Left ventricle myocardium inferior (tissue), 1 donor: ENCODE data around the gene RAB7A. TPM values are rescaled to one million over a fixed set of nuclear protein-coding genes. Genes with fewer than 3 reads are reported as not detected.

Experiments
- DNase-seq: peaks from one replicate; pipeline ENCODE4 v3.0.0-alpha.2; 2020
- H3K27ac ChIP-seq: fragments of 200-600 bp; replicated peaks from 2 replicates; pipeline ENCODE4 v1.8.0; 2021
- H3K27me3 ChIP-seq: fragments of 200-600 bp; 2 replicates; pipeline ENCODE4 v1.8.0; 2021; ENCODE audit warnings: low read depth
- H3K36me3 ChIP-seq: fragments of 200-600 bp; 2 replicates; pipeline ENCODE4 v1.8.0; 2021
- H3K4me1 ChIP-seq: fragments of 200-600 bp; 2 replicates; pipeline ENCODE4 v1.8.0; 2021
- H3K4me3 ChIP-seq: fragments of 200-600 bp; 2 replicates; pipeline ENCODE4 v1.8.0; 2021; ENCODE audit warnings: mild to moderate bottlenecking, moderate library complexity
- H3K9me3 ChIP-seq: fragments of 200-600 bp; replicated peaks from 2 replicates; pipeline ENCODE4 v1.8.0; 2021
- intact Hi-C: fragments of 100-400 bp; cut with micrococcal nuclease; formaldehyde crosslinking; loops from one replicate; pipeline ENCODE4 v1.11.0; 2022
- total RNA-seq: library from RNA; stranded (reverse); fragmentation: NEBNext Ultra II Directional; extraction: Animal tissue kit (Norgen Biotek cat#: 25700); gene quantifications from one replicate; pipeline ENCODE4 v1.2.1, GENCODE V29; 2021
- TF ChIP-seq, protein P1 (sequence below): fragments of 200-600 bp; IDR thresholded peaks from 2 replicates; pipeline ENCODE4 v1.8.0; 2021; ENCODE audit warnings: antibody characterized with exemption, mild to moderate bottlenecking, borderline replicate concordance
- donor health status: DM: no; HTN: yes; CAD: no; lungs with severe emphysema.

Gene RAB7A
- total RNA-seq, 1 donor from 2014 or later = 242 TPM

GRCh38 chr3:128803307-128803706 lies 77.3 kb downstream of the RAB7A start:
- no peaks in the 10 kb centered on the region for H3K27me3 ChIP-seq
- H3K4me3 ChIP-seq = peak overlapping the region; percentile 50
- H3K36me3 ChIP-seq = peaks cover 46% of the 10 kb centered on the region
- peaks cover 95% of the 10 kb centered on the region for H3K4me1 ChIP-seq
- intact Hi-C loops = no loop called here
- DNase-seq = no peak
- H3K9me3 ChIP-seq = no peaks in the 10 kb centered on the region
- TF ChIP-seq, protein P1, sequence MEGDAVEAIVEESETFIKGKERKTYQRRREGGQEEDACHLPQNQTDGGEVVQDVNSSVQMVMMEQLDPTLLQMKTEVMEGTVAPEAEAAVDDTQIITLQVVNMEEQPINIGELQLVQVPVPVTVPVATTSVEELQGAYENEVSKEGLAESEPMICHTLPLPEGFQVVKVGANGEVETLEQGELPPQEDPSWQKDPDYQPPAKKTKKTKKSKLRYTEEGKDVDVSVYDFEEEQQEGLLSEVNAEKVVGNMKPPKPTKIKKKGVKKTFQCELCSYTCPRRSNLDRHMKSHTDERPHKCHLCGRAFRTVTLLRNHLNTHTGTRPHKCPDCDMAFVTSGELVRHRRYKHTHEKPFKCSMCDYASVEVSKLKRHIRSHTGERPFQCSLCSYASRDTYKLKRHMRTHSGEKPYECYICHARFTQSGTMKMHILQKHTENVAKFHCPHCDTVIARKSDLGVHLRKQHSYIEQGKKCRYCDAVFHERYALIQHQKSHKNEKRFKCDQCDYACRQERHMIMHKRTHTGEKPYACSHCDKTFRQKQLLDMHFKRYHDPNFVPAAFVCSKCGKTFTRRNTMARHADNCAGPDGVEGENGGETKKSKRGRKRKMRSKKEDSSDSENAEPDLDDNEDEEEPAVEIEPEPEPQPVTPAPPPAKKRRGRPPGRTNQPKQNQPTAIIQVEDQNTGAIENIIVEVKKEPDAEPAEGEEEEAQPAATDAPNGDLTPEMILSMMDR = no peak
- peak overlapping the region; percentile 89 for H3K27ac ChIP-seq

- intact Hi-C loops = no loop called here
- Histone ChIP-seq H3K4me3 (peak overlapping the region; percentile 50), H3K27me3 (no peaks in the 10 kb centered on the region), H3K4me1 (peaks cover 100% of the 10 kb centered on the region), H3K9me3 (no peaks in the 10 kb centered on the region), H3K27ac (peak overlapping the region; percentile 89), H3K36me3 (peaks cover 46% of the 10 kb centered on the region)
- DNase-seq = no peak
- TF ChIP-seq, protein P1 = no peak
Measured at GRCh38 chr3:128804017-128804810, 78.2 kb downstream of the RAB7A start.

GRCh38 chr3:128804811-128805155 lies 78.8 kb downstream of the RAB7A start:
- no peak for DNase-seq
- Histone ChIP-seq H3K4me3 (peak overlapping the region; percentile 50), H3K9me3 (no peaks in the 10 kb centered on the region), H3K36me3 (peaks cover 43% of the 10 kb centered on the region), H3K27me3 (no peaks in the 10 kb centered on the region), H3K27ac (peak overlapping the region; percentile 89), H3K4me1 (peaks cover 100% of the 10 kb centered on the region)
- intact Hi-C loops = no loop called here
- TF ChIP-seq, protein P1 = no peak

GRCh38 chr3:128805772-128806171 lies 79.8 kb downstream of the RAB7A start:
- DNase-seq = no peak
- H3K27me3 ChIP-seq = no peaks in the 10 kb centered on the region
- TF ChIP-seq, protein P1 = no peak
- H3K4me1 ChIP-seq = peaks cover 100% of the 10 kb centered on the region
- no peaks in the 10 kb centered on the region for H3K9me3 ChIP-seq
- peaks cover 48% of the 10 kb centered on the region for H3K36me3 ChIP-seq
- H3K4me3 ChIP-seq = no peak overlapping the region
- intact Hi-C loops = no loop called here
- H3K27ac ChIP-seq = peak overlapping the region; percentile 89

GRCh38 chr3:128806588-128806987 lies 80.6 kb downstream of the RAB7A start:
- Histone ChIP-seq H3K36me3 (peaks cover 55% of the 10 kb centered on the region), H3K4me1 (peaks cover 98% of the 10 kb centered on the region), H3K27me3 (no peaks in the 10 kb centered on the region), H3K9me3 (no peaks in the 10 kb centered on the region), H3K4me3 (no peak overlapping the region), H3K27ac (peak overlapping the region; percentile 89)
- TF ChIP-seq, protein P1 = no peak
- DNase-seq = no peak
- intact Hi-C loops = no loop called here
